Measurements from ENCODE around the gene IRF3. TPM values are rescaled to one million over a fixed set of nuclear protein-coding genes. Genes with fewer than 3 reads are reported as not detected.

IRF3 gene
- total and polyA plus RNA-seq, 4 donors, result 52.8 to 97.3 (median 81.5) TPM

DNA sequence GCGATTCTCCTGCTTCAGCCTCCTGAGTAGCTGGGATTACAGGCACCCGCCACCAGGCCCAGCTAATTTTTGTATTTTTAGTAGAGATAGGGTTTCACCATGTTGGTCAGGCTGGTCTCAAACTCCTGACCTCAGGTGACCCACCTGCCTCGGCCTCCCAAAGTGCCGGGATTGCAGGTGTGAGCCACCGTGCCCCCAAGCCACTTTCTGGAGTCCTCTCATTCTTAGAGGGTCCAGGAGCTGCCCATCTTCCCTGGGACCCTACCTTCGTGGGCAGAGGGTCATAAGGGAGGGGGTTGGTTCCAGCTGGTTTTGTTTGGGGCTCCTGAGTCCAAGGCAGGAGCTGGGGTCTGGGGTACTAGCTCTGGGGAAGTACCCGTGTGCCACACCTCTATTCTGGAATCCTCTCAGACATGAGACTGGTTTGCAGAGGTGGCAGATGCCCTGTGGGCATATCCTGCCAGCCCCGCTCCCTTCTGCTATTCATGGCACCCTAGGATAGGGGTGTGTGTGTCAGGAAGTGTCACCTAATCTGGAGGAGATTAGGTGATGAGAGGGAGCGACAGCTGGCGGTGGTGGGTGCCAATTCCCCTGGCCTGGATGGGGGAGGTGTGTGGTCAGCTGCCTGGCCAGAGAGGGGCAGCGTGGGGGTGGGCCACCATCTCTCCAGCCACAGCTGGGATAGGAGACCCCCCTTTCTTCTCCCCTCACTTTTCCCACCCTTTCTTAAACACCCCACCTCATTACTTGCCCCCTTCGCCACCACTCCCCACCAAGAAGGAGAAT is 13.5 kb upstream of the IRF3 start:
- no peaks in the 10 kb centered on the region for H3K27me3 ChIP-seq (ENCODE audit: control insufficient read depth in 3 of 3, insufficient read depth in 3 of 3, low read length in 2 of 3)
- H3K36me3 ChIP-seq (ENCODE audit: control insufficient read depth in 4 of 4, insufficient read depth in 4 of 4, low read length in 4 of 4), result peaks cover 0 to 24% (median 19%) of the 10 kb centered on the region in 4 donors
- no peak overlapping the region for H3K9ac ChIP-seq (ENCODE audit: insufficient read depth in 1 of 2, low read length in 2 of 2)
- no peak for ATAC-seq (ENCODE audit: insufficient read depth, low FRiP score)
- H3K4me3 ChIP-seq, result no peak overlapping the region
- peaks cover 9 to 31% (median 16%) of the 10 kb centered on the region in 5 donors for H3K4me1 ChIP-seq (ENCODE audit: control insufficient read depth in 5 of 5, insufficient read depth in 5 of 5, low read length in 5 of 5)
- peak; percentile 33 to 49 (median 37) for DNase-seq
- H3K9me3 ChIP-seq (ENCODE audit: control insufficient read depth in 4 of 4, insufficient read depth in 3 of 4, low read length in 3 of 4), result no peaks in the 10 kb centered on the region
- H3K27ac ChIP-seq (ENCODE audit: low read depth in 1 of 2, low read length in 1 of 2), result peak overlapping the region in 1 of 2 donors; percentile 1
- WGBS, 2 donors, result 63 to 81% methylated on average over 12 of the region's 12 CpGs
- TF ChIP-seq CTCF (IDR thresholded peaks at IDR 0.05; ENCODE audit: control extremely low read depth, extremely low read depth), result no peak

DNA sequence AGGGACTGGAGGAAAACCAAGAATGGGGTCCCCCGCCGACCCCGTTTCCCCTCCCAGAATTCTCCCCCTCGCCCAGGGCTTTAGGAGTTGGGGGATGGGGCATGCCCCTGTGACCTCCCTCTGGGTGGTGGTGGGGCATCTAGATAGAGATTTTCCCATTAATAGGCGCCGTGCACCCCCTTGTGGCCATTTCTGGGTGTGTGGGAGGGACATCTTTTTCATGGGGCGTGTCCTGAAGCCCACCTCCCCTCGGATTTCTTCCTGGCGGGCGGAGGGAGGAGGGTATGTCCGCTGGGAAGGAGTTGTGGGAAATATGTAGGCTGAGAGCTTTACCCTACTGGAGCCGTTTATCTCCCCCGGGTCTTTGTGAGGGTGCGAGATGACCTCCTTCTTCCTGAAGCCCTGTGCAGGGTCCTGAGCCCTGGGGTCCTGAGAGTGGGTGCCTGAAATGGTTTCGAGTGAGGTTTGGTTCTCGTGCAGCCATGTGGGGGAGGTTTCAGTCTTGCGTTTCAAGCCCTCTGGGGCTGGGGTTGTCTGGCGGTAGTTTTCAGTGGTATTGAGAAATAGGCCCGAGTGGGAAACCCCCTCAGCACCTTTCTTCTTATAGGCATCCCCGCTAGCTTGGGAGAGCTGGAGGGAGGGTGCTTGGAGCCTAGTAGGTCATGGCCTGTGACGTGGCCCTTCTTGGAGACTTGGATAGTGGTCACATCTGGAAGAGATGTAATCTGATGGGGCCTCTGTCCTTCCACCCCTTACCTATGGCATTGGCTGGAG is 12.4 kb upstream of the IRF3 start:
- H3K9ac ChIP-seq (ENCODE audit: insufficient read depth in 1 of 2, low read length in 2 of 2), result peak overlapping the region; percentile 44 to 84
- peak; percentile 51 for TF ChIP-seq CTCF (IDR thresholded peaks at IDR 0.05; ENCODE audit: control extremely low read depth, extremely low read depth)
- H3K4me3 ChIP-seq, result peak overlapping the region; percentile 83
- peak overlapping the region; percentile 56 to 91 for H3K27ac ChIP-seq (ENCODE audit: low read depth in 1 of 2, low read length in 1 of 2)
- no peaks in the 10 kb centered on the region for H3K9me3 ChIP-seq (ENCODE audit: control insufficient read depth in 4 of 4, insufficient read depth in 3 of 4, low read length in 3 of 4)
- no peak for ATAC-seq (ENCODE audit: insufficient read depth, low FRiP score)
- WGBS, 2 donors, result 2 to 3% methylated on average over 21 of the region's 21 CpGs
- peaks cover 0 to 21% (median 13%) of the 10 kb centered on the region in 4 donors for H3K36me3 ChIP-seq (ENCODE audit: control insufficient read depth in 4 of 4, insufficient read depth in 4 of 4, low read length in 4 of 4)
- peaks cover 9 to 31% (median 16%) of the 10 kb centered on the region in 5 donors for H3K4me1 ChIP-seq (ENCODE audit: control insufficient read depth in 5 of 5, insufficient read depth in 5 of 5, low read length in 5 of 5)
- DNase-seq, result peak; percentile 91 to 94 (median 93)
- no peaks in the 10 kb centered on the region for H3K27me3 ChIP-seq (ENCODE audit: control insufficient read depth in 3 of 3, insufficient read depth in 3 of 3, low read length in 2 of 3)

GRCh38 chr19:49677231-49677900 is 11.7 kb upstream of the IRF3 start, which contains the start of gene PRMT1:
TSS of gene PRMT1 (plus strand) at chr19:49677271. CDS start at chr19:49677281, 10 bp downstream.
- peak within 1 kb of the TSS; percentile 90 to 93 for H3K27ac ChIP-seq (ENCODE audit: low read depth in 1 of 2, low read length in 1 of 2)
- ATAC-seq (ENCODE audit: insufficient read depth, low FRiP score) (no peak), DNase-seq (peak in 2 of 3 donors; percentile 72 to 79)
- no peak for TF ChIP-seq CTCF (IDR thresholded peaks at IDR 0.05; ENCODE audit: control extremely low read depth, extremely low read depth)
- no peaks in the 10 kb centered on the region for H3K27me3 ChIP-seq (ENCODE audit: control insufficient read depth in 3 of 3, insufficient read depth in 3 of 3, low read length in 2 of 3)
- peak within 1 kb of the TSS; percentile 44 to 88 for H3K9ac ChIP-seq (ENCODE audit: insufficient read depth in 1 of 2, low read length in 2 of 2)
- H3K9me3 ChIP-seq (ENCODE audit: control insufficient read depth in 4 of 4, insufficient read depth in 3 of 4, low read length in 3 of 4), result no peaks in the 10 kb centered on the region
- peaks cover 9 to 31% (median 16%) of the 10 kb centered on the region in 5 donors for H3K4me1 ChIP-seq (ENCODE audit: control insufficient read depth in 5 of 5, insufficient read depth in 5 of 5, low read length in 5 of 5)
- 0 to 1% methylated on average over 46 to 57 of the region's 57 CpGs for WGBS, 2 donors
- peaks cover 0 to 16% (median 10%) of the 10 kb centered on the region in 4 donors for H3K36me3 ChIP-seq (ENCODE audit: control insufficient read depth in 4 of 4, insufficient read depth in 4 of 4, low read length in 4 of 4)
- H3K4me3 ChIP-seq, result peak within 1 kb of the TSS; percentile 83
